Measurements from ENCODE around the gene CLN5. TPM values are rescaled to one million over a fixed set of nuclear protein-coding genes. Genes with fewer than 3 reads are reported as not detected.

Gene CLN5
- total RNA-seq, 4 donors from 2014 or later = 13.0 to 31.9 (median 28.5) TPM

DNA sequence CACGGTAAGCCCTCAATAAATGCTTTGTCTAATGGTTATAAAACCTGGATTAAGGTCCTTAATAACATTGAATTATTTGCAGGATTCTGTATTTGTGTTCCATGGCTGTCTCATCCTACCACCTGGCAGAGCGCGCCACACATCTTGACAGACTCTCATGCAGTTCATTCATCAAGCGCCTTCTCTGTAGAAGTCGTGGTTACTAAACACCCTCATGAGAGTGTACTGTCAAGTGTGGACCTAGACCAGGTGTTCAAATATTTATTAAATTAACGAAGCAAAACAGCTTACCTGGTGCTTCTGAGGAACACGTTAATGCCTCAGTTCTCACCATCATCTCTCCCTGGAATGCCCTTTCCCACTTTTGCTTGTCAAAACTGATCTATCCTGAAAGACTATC, 48.2 kb downstream of the CLN5 start:
- no peak for DNase-seq (ENCODE audit: low spot score)
- no peak for TF ChIP-seq CTCF (IDR thresholded peaks at IDR 0.05)
- no peak for ATAC-seq (ENCODE audit: low FRiP score)

GRCh38 chr13:77040835-77041234, 49.0 kb downstream of the CLN5 start:
- no peak for ATAC-seq (ENCODE audit: low FRiP score)
- TF ChIP-seq CTCF (IDR thresholded peaks at IDR 0.05) = no peak

GRCh38 chr13:77042566-77043177, 50.8 kb downstream of the CLN5 start:
- no peak for DNase-seq (ENCODE audit: low spot score)
- ATAC-seq (ENCODE audit: low FRiP score) = no peak
- no peak for TF ChIP-seq CTCF (IDR thresholded peaks at IDR 0.05)

More at GRCh38 chr13:77040835-77041234, 49.0 kb downstream of the CLN5 start:
- DNase-seq (ENCODE audit: low spot score) = no peak

GRCh38 chr13:77047649-77048343, 55.9 kb downstream of the CLN5 start:
- no peak for TF ChIP-seq CTCF (IDR thresholded peaks at IDR 0.05)
- no peak for ATAC-seq (ENCODE audit: low FRiP score)

GRCh38 chr13:77048681-77049080, 56.8 kb downstream of the CLN5 start:
- no peak for ATAC-seq (ENCODE audit: low FRiP score)
- DNase-seq (ENCODE audit: low spot score) = no peak

More at GRCh38 chr13:77047649-77048343, 55.9 kb downstream of the CLN5 start:
- DNase-seq (ENCODE audit: low spot score) = no peak

DNA sequence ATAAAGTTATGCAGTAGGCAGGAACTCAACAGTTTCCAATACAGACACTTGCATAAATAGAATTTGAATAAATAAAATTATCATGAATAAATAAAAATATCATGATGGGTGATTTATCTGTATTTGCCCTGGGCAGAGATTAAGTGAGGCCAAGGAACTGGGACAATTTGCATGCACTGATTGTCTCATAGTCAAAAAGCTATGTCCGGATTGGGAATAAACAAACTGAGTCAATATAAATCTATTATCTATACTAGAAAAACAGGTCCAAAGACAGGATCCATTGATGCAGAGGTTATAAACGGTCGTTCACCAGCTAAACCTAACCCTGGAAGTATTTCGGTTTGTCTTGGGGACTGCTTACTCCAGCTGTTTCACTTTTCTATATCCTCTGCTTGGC, 61.3 kb downstream of the CLN5 start:
- ATAC-seq (ENCODE audit: low FRiP score) (no peak), DNase-seq (ENCODE audit: low spot score) (no peak)
- no peak for TF ChIP-seq CTCF (IDR thresholded peaks at IDR 0.05)

More at GRCh38 chr13:77048681-77049080, 56.8 kb downstream of the CLN5 start:
- no peak for TF ChIP-seq CTCF (IDR thresholded peaks at IDR 0.05)

Other genes with a start within 250 kb of the CLN5 start
- gene KCTD12, start 105.7 kb upstream of the CLN5 start, total RNA-seq = 100 to 1,000 TPM in 1 of 4 donors, 10 to 100 TPM in 3; 64.0 to 214 (median 96.2) TPM
- gene ACOD1, start 43.6 kb upstream of the CLN5 start, total RNA-seq = not detected
- gene FBXL3, start 35.1 kb downstream of the CLN5 start, total RNA-seq = 100 to 1,000 TPM in 1 of 4 donors, 10 to 100 TPM in 3; 62.3 to 121 (median 74.8) TPM